Motor neuron (in vitro differentiated cells): ENCODE data around the gene OR52H1. TPM values are rescaled to one million over a fixed set of nuclear protein-coding genes. Genes with fewer than 3 reads are reported as not detected.

Experiments
- ATAC-seq, 8 experiments: fragments of 200-7000 bp; cut with Tn5 transposase; replicated peaks in 6 of 8; 2 replicates each; pipeline ENCODE4 v1.8.0; 2021; ENCODE audit warnings: mild to moderate bottlenecking in 8 of 8, moderate library complexity in 8 of 8
- H3K27ac ChIP-seq, 2 donors: fragments of 250-450 bp; sonication (Bioruptor Pico); 2 replicates each; pipeline ENCODE4 v1.9.0; 2021; ENCODE audit warnings: antibody characterized with exemption in 2 of 2, mild to moderate bottlenecking in 2 of 2, moderate library complexity in 1 of 2
- H3K4me1 ChIP-seq, 2 donors: fragments of 250-450 bp; sonication (Bioruptor Pico); replicated peaks in 1 of 2; 2 replicates each; pipeline ENCODE4 v1.6.1; 2021; ENCODE audit warnings: antibody characterized with exemption in 2 of 2, mild to moderate bottlenecking in 2 of 2, moderate library complexity in 1 of 2
- H3K4me3 ChIP-seq, 5 donors: fragments of 250-450 bp; sonication (Bioruptor Pico); 2 replicates each; pipeline ENCODE4 v1.9.0; 2021; ENCODE audit warnings: antibody characterized with exemption in 5 of 5, mild to moderate bottlenecking in 5 of 5, moderate library complexity in 4 of 5
- WGBS, 10 experiments: fragments of 450-650 bp; shearing (Covaris generic); methylation state at CpG; one replicate each; pipeline ENCODE4 v1.0.0; 2022; 5-methylcytosine and 5-hydroxymethylcytosine counted together
- in situ Hi-C, 9 experiments: fragments of 400-800 bp; cut with MboI; loops; one replicate each; pipeline ENCODE4 v1.15.0; 2021; ENCODE audit warnings: low sequenced_read_pairs in 9 of 9, low pct_unique_long_range_greater_than_20kb in 2 of 9; ENCODE audit not compliant: unreplicated experiment in 9 of 9
- total RNA-seq, 8 experiments: library from RNA; unstranded; fragments of 300-600 nt; gene quantifications; 2 replicates each; pipeline versions ENCODE4 v1.2.3 to v1.2.4, GENCODE V29; 2022

Gene OR52H1
- total RNA-seq, 8 experiments from 2014 or later, result 0.17 to 0.87 (median 0.47) TPM; not detected in 1

DNA sequence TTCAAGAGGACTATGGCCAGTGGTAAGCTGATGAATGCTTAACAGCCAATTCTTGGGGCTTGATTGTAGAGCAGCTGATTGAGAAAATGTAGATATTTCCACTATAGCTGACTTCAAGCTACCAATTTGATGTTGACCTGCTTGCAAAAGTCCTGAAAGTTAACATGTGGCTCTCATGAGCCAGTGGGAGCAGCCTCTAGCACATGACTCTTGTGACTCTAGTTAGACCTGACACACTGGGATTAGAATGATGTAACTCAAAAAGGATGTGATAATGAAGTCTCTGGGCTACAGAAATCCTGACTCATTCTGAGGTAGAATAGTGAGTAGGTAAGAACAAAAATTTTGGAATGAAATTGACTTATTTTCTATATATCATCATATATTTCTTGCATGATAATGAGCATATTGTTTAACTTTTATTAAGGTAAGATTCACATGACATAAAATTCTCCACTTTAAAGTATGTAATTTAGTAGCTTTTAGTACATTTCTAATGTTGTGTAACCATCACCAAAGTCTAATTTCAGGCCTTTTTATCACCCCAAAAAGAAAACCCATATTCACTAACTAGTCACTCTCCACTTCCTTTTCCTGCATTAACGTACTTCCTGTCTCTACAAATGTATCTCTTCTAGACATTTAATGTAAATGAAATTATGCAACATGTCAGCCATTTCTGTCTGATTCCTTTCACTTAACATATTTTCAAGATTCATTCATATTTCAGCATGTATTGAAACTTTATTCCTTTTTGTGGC lies 16.1 kb upstream of the OR52H1 start:
- 0 to 90% (median 78%) methylated on average over 1 of the region's 1 CpG; no CpG with 5 or more reads in 1 of the 10 experiments for WGBS, 10 experiments
- Histone ChIP-seq H3K4me1 (no peaks in the 10 kb centered on the region), H3K27ac (no peak overlapping the region), H3K4me3 (no peak overlapping the region)
- ATAC-seq, result peak in 2 of 8 experiments; percentile 46 to 63
- in situ Hi-C loops, result no loop called here

DNA sequence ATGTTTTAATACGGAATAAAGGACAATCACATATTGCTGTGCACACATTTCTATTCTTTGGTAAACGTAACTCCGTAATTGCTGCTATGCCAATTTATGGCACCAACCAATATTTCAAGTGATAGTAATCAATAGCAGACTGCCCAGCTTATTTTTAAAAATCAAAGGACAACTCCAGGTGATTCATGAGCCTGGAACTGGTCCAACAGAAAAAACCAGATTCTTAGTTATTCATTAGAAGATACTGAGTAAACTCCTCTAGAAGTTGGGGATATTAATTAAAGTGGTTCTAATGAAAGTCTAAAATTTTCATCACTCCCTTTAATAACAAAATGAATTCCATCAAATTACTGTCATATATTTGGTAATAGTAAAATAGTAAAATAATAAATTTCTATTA lies 9.4 kb upstream of the OR52H1 start:
- Histone ChIP-seq H3K4me3 (no peak overlapping the region), H3K27ac (no peak overlapping the region), H3K4me1 (no peaks in the 10 kb centered on the region)
- in situ Hi-C loops, result no loop called here
- 50 to 96% (median 68%) methylated on average over 2 to 3 of the region's 3 CpGs; no CpG with 5 or more reads in 2 of the 10 experiments for WGBS, 10 experiments
- ATAC-seq, result no peak

DNA sequence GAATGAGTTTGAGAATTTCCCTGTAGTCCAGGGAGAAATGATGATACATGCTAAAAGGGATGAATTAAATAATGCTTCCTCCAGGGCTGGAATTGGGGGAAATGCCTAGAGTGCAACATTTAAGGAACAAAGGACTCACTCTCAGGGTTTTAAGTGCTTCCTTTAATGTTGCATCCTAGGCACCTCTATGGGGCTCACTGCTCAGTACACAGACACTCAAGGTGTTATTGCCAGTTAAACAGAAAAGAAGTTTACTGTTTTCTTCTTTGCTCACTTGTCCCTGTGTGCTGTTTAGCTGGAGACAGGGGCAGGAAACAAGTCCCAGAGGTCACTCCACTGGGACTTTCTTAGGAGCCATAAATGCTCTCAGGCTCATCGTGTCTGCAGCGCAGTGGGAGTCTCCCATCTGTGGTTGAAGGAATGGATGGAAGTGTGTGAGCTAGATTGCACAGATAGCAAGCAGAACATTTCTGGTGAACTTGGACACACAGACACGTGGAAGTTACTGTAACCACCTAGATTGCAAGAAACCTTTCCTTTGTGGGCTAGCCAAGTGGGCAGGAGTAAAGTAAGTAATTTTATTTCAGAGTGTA lies 8.4 kb upstream of the OR52H1 start:
- in situ Hi-C loops, result no loop called here
- 0 to 100% (median 66%) methylated on average over 1 to 3 of the region's 3 CpGs; no CpG with 5 or more reads in 3 of the 10 experiments for WGBS, 10 experiments
- no peaks in the 10 kb centered on the region for H3K4me1 ChIP-seq
- ATAC-seq, result no peak
- H3K4me3 ChIP-seq, result no peak overlapping the region
- H3K27ac ChIP-seq, result no peak overlapping the region

DNA sequence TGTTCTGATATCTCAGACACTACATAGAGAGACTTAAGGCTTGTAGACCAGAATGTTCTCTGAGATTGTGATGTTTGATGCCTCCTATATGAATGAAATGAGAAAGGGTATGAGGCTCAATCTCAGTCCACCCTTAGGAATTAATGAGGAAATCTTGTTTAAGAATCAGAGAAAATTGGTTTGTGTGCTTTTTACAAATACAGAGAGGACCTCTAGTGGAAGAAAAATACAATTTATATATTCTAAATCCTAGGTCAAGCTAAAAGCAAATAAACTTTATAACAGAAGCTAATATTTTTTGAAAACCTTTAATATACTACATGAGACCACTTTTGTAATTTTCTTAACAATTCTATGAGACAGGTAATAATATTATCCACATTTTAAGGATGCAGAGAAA lies 5.0 kb upstream of the OR52H1 start:
- H3K4me1 ChIP-seq, result no peaks in the 10 kb centered on the region
- no peak for ATAC-seq
- no peak overlapping the region for H3K4me3 ChIP-seq
- in situ Hi-C loops, result no loop called here
- no peak overlapping the region for H3K27ac ChIP-seq

DNA sequence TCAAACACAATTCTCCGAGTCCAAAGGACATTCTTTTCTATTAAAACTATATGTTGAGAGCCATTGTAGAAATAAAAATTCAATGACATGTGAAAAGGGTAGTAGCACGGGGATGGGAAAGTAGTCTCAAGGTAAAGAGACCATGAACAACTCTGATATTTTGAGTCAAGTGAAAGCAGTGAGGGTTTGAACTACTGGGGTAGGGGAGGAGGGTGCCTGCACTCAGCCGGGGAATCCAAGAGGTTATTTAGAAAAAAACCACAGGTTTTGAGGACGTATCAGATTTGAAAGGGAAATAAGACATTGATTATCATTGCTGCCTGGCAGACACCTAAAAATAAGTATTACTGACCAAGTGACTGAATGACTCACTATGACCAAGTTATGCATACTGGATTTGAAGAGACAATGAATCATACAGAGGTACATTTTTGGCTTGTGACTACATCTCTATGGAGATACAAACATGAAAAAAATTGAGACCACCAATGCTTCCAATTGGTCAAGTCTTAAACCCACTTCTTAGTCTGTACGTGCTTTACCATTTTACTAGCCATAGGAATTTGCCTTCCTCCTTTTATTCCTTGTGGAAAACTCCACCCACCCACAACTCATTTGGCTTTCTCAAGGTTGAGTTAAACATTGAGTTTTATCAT lies 2.2 kb upstream of the OR52H1 start:
- in situ Hi-C loops, result no loop called here
- 0 to 100% (median 62%) methylated on average over 1 to 5 of the region's 5 CpGs for WGBS, 10 experiments
- Histone ChIP-seq H3K4me1 (no peaks in the 10 kb centered on the region), H3K4me3 (no peak overlapping the region), H3K27ac (no peak overlapping the region)
- peak in 3 of 8 experiments; percentile 25 to 100 (median 99) for ATAC-seq

DNA sequence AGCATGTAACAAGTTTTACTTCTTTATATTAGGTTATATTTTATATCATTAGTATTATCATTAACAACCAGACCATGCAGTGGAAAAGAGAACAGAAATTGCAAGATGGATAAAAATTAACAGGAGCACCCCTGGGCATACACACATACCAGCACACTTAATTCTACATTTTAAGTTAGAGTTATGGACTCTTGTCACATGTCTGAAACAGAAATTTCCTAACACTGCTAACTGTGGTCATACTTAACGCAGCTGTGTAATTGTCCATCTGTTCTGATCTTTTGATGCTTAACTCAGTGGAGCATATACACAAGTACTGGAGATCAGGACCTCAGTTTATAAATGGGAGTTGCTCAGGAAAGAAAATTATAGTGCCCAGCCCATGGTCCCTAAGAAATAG lies 358 bp downstream of the OR52H1 start:
- no peak for ATAC-seq
- no peaks in the 10 kb centered on the region for H3K4me1 ChIP-seq
- no peak overlapping the region for H3K4me3 ChIP-seq
- WGBS, 10 experiments, result 88 to 100% (median 100%) methylated on average over 1 of the region's 1 CpG; no CpG with 5 or more reads in 4 of the 10 experiments
- in situ Hi-C loops, result no loop called here
- H3K27ac ChIP-seq, result no peak overlapping the region

DNA sequence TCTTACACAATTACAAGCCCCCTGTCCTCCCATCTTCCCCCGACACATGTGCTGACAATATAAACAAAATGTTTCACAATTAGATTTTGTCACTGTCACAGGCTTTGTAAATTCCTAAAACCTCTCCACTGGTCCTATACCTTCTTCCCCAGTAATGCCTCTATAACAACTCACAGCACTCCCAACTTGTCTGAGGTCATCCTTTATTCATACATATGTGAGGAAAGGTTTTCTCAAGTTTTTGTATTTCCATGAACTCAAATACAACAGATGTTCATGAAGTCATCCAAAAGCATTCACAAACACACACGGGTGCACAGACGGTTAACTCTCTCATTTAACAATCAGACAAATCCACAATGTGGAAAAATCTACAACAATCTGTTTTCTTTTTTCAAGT lies 1.9 kb downstream of the OR52H1 start:
- no peak overlapping the region for H3K4me3 ChIP-seq
- ATAC-seq, result peak in 1 of 8 experiments; percentile 31
- 0 to 100% (median 70%) methylated on average over 1 to 3 of the region's 3 CpGs; no CpG with 5 or more reads in 1 of the 10 experiments for WGBS, 10 experiments
- H3K27ac ChIP-seq, result no peak overlapping the region
- in situ Hi-C loops, result no loop called here
- no peaks in the 10 kb centered on the region for H3K4me1 ChIP-seq

DNA sequence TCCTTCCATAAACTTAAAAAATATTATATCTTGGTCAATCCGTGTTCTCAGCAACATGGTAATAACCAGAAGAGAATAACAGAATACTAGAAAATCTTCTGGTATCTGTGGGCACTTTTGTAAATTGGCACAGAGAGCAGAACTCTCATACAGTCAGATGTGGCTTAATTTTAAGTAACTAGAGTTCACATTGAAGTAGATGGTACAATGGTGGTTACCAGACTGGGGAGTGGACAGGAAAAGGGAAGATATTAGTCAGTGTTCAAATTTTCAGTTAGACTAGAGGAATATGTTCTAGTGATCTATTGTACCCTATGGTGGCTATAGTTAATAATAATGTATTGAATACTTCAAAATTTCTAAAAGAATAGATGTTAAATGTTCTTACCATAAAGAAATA lies 6.9 kb downstream of the OR52H1 start:
- Histone ChIP-seq H3K4me3 (no peak overlapping the region), H3K27ac (no peak overlapping the region), H3K4me1 (no peaks in the 10 kb centered on the region)
- in situ Hi-C loops, result no loop called here
- ATAC-seq, result no peak
- 0 to 67% (median 11%) methylated on average over 1 of the region's 1 CpG; no CpG with 5 or more reads in 3 of the 10 experiments for WGBS, 10 experiments

DNA sequence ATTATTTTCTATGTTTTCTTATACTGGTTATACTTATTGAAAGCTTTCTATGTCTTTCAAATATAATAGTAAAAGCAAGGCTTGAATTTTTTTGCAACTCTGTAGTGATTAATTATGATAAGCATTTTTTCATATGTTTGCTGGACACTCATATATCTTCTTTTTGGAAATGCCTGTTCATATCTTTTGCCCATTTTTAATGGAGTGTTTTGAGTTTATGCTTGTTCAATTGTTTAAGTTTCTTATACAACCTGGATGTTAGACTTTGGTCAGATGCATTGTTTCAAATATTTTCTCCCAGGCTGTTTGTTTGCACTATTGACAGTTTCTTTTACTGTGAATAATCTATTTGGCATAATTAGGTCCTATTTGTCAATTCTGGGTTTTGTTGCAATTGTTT lies 11.9 kb downstream of the OR52H1 start:
- Histone ChIP-seq H3K4me3 (no peak overlapping the region), H3K27ac (no peak overlapping the region), H3K4me1 (no peaks in the 10 kb centered on the region)
- no peak for ATAC-seq
- in situ Hi-C loops, result no loop called here

DNA sequence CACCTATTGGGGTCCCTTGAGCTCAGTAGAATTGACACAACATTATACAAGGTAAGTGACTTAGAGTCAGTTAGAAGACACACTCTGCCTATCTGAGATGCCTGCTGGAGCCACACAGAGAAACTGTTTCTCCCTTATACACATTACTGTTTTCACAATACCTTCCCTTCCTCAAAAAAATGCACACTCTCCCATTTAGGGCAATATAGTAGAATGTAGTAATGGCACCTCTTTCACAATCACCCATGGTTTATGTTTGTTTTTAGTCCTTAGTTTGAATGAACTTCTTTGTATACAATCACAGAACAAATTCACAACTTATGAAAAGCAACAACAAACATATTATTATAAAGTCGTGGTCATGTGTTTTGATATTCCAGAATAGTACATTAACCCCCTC lies 14.3 kb downstream of the OR52H1 start:
- no peak overlapping the region for H3K27ac ChIP-seq
- no peaks in the 10 kb centered on the region for H3K4me1 ChIP-seq
- no peak overlapping the region for H3K4me3 ChIP-seq
- ATAC-seq, result no peak
- WGBS, 10 experiments, result 14 to 92% (median 83%) methylated on average over 1 of the region's 1 CpG; no CpG with 5 or more reads in 5 of the 10 experiments
- in situ Hi-C loops, result no loop called here

DNA sequence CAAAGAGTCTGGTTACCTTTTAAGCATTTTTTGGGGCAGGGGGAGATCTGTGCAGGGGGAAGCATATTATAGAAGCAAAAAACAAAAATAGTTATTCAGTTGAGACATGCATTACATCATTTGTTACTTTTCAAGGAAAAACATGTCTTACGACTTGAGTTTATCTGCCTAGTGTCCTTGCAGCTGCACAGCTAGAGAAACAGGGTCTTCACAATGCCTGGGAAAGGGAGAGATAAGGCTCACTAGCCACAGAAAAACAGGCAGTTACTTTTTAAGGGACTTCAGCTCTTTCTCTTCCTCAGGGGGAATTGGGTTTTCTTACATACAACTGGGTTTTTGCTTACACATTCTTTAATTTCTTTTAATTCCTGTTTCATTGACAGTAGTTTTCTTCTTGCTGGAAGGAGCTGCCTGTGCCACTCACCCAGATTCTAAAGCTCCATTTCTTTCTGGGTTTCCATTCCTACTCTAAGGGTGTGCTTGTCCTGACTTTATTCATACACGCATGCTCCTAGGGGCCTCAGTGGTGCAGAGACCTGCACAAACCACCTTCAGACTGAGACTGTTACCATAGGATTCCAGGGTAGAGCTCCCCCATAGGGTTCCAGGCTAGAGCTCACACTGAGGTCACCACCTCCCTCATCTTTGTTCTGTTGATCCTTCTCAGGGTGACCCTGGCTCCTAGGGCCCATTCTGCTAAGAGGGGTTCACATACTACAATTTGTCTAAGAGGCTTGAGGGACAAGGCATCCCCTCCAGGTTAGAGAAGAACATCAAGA lies 17.1 kb downstream of the OR52H1 start:
- Histone ChIP-seq H3K4me1 (no peaks in the 10 kb centered on the region), H3K4me3 (no peak overlapping the region), H3K27ac (no peak overlapping the region)
- ATAC-seq, result no peak
- WGBS, 10 experiments, result 29 to 100% (median 65%) methylated on average over 1 to 2 of the region's 2 CpGs; no CpG with 5 or more reads in 2 of the 10 experiments
- in situ Hi-C loops, result no loop called here

DNA sequence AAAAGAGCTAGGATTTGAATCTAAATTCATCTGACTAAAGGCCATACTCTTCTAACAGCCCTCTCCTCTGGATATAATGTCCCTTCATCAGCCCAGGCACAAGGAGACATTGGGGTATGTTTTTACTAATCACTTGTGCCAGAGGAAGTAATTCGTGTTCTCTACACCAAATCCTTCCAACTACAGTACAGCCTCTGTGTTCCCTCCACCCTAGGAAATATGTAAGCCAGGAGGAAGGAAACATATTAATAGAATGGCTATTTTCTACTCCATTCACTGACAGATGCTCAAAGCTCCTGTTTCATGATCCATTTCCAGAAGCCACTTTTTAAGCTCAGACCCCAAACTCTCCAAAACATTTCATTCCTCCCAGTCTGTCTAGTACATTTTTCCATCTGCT lies 19.8 kb downstream of the OR52H1 start:
- 17 to 71% (median 50%) methylated on average over 1 of the region's 1 CpG; no CpG with 5 or more reads in 7 of the 10 experiments for WGBS, 10 experiments
- in situ Hi-C loops, result loop anchor here in 1 of 9 experiments (10.0 kb wide), 1 partner anchor 56 kb away; the partner anchor contains the start of gene OR52B6
- no peak overlapping the region for H3K4me3 ChIP-seq
- H3K27ac ChIP-seq, result no peak overlapping the region
- no peak for ATAC-seq
- no peaks in the 10 kb centered on the region for H3K4me1 ChIP-seq

DNA sequence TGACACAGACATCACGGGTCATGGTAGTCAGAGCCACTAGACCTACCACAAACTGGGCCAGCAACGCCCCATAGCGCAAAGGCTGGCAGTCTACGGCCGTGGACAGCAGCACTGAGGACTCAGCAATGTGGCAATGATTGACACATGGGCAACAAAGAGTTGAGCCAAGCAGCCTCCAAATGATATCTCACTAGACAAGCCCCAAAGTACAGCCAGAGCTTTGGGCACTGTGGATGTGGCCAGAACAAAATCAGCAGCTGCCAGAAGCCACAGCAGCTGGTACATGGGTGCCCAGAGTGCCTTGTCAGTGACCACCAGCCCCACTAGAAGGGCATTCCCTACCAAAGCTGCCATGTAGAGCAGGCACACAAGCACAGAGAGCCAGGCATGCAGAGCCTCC lies 20.6 kb downstream of the OR52H1 start:
- ATAC-seq, result no peak
- WGBS, 10 experiments, result 71 to 100% (median 90%) methylated on average over 1 to 4 of the region's 5 CpGs; no CpG with 5 or more reads in 4 of the 10 experiments
- H3K27ac ChIP-seq, result no peak overlapping the region
- in situ Hi-C loops, result loop anchor here in 1 of 9 experiments (10.0 kb wide), 1 partner anchor 57 kb away; the partner anchor contains the start of gene OR52B6
- no peak overlapping the region for H3K4me3 ChIP-seq
- H3K4me1 ChIP-seq, result no peaks in the 10 kb centered on the region
